Osteoblast (primary cell): ENCODE data around the gene CAMTA1. TPM values are rescaled to one million over a fixed set of nuclear protein-coding genes. Genes with fewer than 3 reads are reported as not detected.

ENCODE experiments used
- DNase-seq: peaks from one replicate; pipeline ENCODE4 v3.0.0; 2011; ENCODE audit warnings: low spot score, mixed read lengths; ENCODE audit not compliant: insufficient read length; ENCODE audit errors: missing footprints
- H2AFZ ChIP-seq: 2 replicates; pipeline ENCODE4 v1.6.0; 2011; ENCODE audit warnings: mild to moderate bottlenecking, low read length
- H3K27ac ChIP-seq: 2 replicates; pipeline ENCODE4 v1.5.1; 2011; ENCODE audit warnings: mild to moderate bottlenecking, low read depth, low read length, moderate library complexity
- H3K27me3 ChIP-seq: 2 replicates; pipeline ENCODE4 v1.6.0; 2012; ENCODE audit warnings: mild to moderate bottlenecking, control low read depth, inconsistent platforms, low read length, moderate library complexity; ENCODE audit not compliant: insufficient read depth
- H3K36me3 ChIP-seq: 2 replicates; pipeline ENCODE4 v1.5.1; 2011; ENCODE audit warnings: mild to moderate bottlenecking, low read length, control low read depth, moderate library complexity; ENCODE audit not compliant: insufficient read depth
- H3K4me1 ChIP-seq: 2 replicates; pipeline ENCODE4 v1.5.1; 2011; ENCODE audit warnings: mild to moderate bottlenecking, low read length, control low read depth, moderate library complexity; ENCODE audit not compliant: insufficient read depth
- H3K4me2 ChIP-seq: 2 replicates; pipeline ENCODE4 v1.6.0; 2011; ENCODE audit warnings: mild to moderate bottlenecking, low read length; ENCODE audit not compliant: insufficient read depth
- H3K4me3 ChIP-seq: fragments of 200-600 bp; sonication (generic); 3 replicates; pipeline ENCODE4 v1.5.1; 2012; ENCODE audit warnings: mild to moderate bottlenecking, low read length, inconsistent platforms; ENCODE audit not compliant: insufficient read depth
- H3K79me2 ChIP-seq: 2 replicates; pipeline ENCODE4 v1.6.0; 2012; ENCODE audit warnings: mild to moderate bottlenecking, low read length, control low read depth, inconsistent platforms; ENCODE audit not compliant: insufficient read depth
- H3K9me3 ChIP-seq: 2 replicates; pipeline ENCODE4 v1.5.1; 2011; ENCODE audit warnings: low read depth, low read length, control low read depth
- H4K20me1 ChIP-seq: 2 replicates; pipeline ENCODE4 v1.6.0; 2012; ENCODE audit warnings: mild to moderate bottlenecking, low read length, control low read depth; ENCODE audit not compliant: insufficient read depth
- total RNA-seq: library from RNA; depleted of rRNA; stranded (reverse); fragments of >200 nt; gene quantifications from 2 replicates; pipeline ENCODE4 v1.2.3, GENCODE V29; 2012
- TF ChIP-seq, protein P1 (sequence below): IDR thresholded peaks from 2 replicates; pipeline ENCODE4 v1.5.1; 2011; ENCODE audit warnings: mild to moderate bottlenecking, low read depth, low read length, moderate library complexity; ENCODE audit errors: extremely low read depth

Gene CAMTA1
- total RNA-seq, 1 donor, result 47.4 TPM

DNA sequence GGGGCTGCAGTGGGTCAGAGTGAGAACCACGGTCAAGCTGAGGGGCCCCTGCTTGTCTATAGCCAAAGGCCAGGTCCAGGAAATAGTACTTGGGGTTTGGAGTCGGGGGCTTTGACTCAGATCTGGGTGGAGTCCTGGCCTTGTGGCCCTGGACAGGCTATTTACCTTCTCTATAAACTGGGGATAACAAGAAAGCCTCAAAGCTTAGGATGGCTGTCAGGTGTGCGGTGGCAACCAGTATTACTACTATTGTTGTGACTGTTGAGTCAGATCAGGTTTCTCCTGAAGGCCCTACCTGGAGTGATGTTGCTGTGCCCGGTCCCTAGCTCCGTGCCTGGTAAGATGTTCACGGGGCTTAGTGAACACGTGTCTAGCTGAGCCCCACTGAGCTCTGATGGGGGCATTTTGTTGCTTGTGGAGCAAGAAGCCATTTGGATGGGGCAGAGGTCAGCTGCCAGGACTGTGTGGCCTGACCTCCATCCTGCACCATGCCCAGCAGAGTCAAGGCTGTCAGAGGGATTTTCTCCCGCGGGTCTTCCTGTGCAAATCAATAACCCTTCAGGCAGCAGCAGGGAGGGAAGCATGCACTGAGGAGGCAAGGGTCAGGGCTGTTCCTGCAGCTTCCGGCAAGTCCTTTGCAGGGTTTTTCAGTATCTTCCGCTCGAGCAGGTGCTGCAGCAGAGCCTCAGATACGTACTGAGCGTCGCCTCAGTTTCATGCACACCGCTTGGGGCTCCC lies 170.3 kb downstream of the CAMTA1 start:
- DNase-seq, result no peak
- no peaks in the 10 kb centered on the region for H3K79me2 ChIP-seq
- no peak overlapping the region for H3K4me3 ChIP-seq
- no peaks in the 10 kb centered on the region for H3K9me3 ChIP-seq
- H3K4me1 ChIP-seq, result peaks cover 4% of the 10 kb centered on the region
- no peaks in the 10 kb centered on the region for H3K36me3 ChIP-seq
- H2AFZ ChIP-seq, result no peak overlapping the region
- H3K4me2 ChIP-seq, result no peak overlapping the region
- H3K27me3 ChIP-seq, result peaks cover 3% of the 10 kb centered on the region
- H3K27ac ChIP-seq, result no peak overlapping the region
- no peaks in the 10 kb centered on the region for H4K20me1 ChIP-seq
- TF ChIP-seq, protein P1, sequence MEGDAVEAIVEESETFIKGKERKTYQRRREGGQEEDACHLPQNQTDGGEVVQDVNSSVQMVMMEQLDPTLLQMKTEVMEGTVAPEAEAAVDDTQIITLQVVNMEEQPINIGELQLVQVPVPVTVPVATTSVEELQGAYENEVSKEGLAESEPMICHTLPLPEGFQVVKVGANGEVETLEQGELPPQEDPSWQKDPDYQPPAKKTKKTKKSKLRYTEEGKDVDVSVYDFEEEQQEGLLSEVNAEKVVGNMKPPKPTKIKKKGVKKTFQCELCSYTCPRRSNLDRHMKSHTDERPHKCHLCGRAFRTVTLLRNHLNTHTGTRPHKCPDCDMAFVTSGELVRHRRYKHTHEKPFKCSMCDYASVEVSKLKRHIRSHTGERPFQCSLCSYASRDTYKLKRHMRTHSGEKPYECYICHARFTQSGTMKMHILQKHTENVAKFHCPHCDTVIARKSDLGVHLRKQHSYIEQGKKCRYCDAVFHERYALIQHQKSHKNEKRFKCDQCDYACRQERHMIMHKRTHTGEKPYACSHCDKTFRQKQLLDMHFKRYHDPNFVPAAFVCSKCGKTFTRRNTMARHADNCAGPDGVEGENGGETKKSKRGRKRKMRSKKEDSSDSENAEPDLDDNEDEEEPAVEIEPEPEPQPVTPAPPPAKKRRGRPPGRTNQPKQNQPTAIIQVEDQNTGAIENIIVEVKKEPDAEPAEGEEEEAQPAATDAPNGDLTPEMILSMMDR, result no peak

- Histone ChIP-seq H3K27me3 (peaks cover 3% of the 10 kb centered on the region), H3K4me1 (peaks cover 6% of the 10 kb centered on the region), H3K4me3 (no peak overlapping the region), H3K4me2 (no peak overlapping the region), H3K36me3 (no peaks in the 10 kb centered on the region), H4K20me1 (no peaks in the 10 kb centered on the region), H3K27ac (no peak overlapping the region), H2AFZ (no peak overlapping the region), H3K79me2 (no peaks in the 10 kb centered on the region), H3K9me3 (no peaks in the 10 kb centered on the region)
- TF ChIP-seq, protein P1, result no peak
- no peak for DNase-seq
These were observed 171.4 kb downstream of the CAMTA1 start for GRCh38 chr1:6956488-6957159.

DNA sequence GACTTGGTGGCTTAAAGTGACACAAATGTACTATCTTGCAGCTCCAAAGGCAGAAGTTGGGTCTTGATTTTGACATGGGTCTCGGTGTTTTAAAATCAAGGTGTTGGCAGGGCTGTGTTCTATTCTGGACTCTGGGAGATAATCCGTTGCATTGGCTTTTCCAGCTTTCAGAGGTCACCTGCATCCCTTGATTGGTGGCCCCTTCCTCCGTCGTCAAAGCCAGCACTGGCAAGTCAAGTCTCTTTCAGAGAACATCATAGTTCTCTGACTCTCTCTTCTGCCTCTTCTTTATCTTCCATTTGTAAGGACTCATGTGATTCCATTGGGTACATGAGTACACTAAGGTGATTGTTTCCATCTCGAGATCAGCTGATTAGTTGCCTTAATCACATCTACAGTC lies 172.1 kb downstream of the CAMTA1 start:
- no peak for DNase-seq
- Histone ChIP-seq H3K27ac (no peak overlapping the region), H3K4me2 (no peak overlapping the region), H3K4me1 (peaks cover 6% of the 10 kb centered on the region), H3K27me3 (peaks cover 3% of the 10 kb centered on the region), H2AFZ (no peak overlapping the region), H3K36me3 (no peaks in the 10 kb centered on the region), H3K9me3 (no peaks in the 10 kb centered on the region), H4K20me1 (no peaks in the 10 kb centered on the region), H3K79me2 (no peaks in the 10 kb centered on the region), H3K4me3 (no peak overlapping the region)
- TF ChIP-seq, protein P1, result no peak

DNA sequence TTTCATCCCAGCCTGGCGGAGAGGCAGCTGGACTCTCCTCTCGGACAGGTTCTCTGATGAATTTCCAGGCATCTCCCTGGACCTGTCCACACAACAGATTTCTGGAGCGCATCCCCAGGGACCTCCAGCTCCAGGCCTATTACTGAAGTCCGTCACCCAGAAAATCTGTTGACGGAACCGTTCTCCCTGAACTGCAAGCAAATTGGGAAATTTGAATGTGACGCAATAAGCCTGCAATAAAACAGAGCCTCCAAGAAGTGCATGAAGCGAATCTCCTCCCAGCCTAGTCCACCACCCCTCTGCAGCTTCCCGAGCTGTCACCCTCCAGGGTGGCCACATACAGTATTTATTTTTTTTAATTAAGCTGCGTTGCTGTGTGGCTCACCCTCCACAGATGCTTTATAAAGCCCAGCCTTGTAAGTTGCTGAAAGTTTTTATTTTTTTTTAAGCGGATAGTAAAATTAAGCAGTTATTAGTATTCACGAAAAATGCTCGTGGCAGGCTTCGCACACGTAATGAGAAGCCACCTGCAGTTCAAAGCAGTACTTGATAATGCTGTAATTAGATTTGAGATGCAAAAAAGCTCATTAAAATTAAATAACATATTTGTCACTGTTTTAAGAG lies 173.3 kb downstream of the CAMTA1 start:
- TF ChIP-seq, protein P1, result no peak
- no peaks in the 10 kb centered on the region for H3K36me3 ChIP-seq
- peaks cover 6% of the 10 kb centered on the region for H3K27me3 ChIP-seq
- DNase-seq, result peak; percentile 41
- H3K4me2 ChIP-seq, result no peak overlapping the region
- no peak overlapping the region for H3K27ac ChIP-seq
- no peak overlapping the region for H3K4me3 ChIP-seq
- peaks cover 6% of the 10 kb centered on the region for H3K4me1 ChIP-seq
- H3K79me2 ChIP-seq, result no peaks in the 10 kb centered on the region
- H3K9me3 ChIP-seq, result no peaks in the 10 kb centered on the region
- no peaks in the 10 kb centered on the region for H4K20me1 ChIP-seq
- H2AFZ ChIP-seq, result no peak overlapping the region
